Measurements from ENCODE around the gene CLRN2. TPM values are rescaled to one million over a fixed set of nuclear protein-coding genes. Genes with fewer than 3 reads are reported as not detected.

CLRN2 gene
- total and polyA plus RNA-seq, 2 donors (not counting 1 experiment from before 2014, with no cell fraction given): not detected

DNA sequence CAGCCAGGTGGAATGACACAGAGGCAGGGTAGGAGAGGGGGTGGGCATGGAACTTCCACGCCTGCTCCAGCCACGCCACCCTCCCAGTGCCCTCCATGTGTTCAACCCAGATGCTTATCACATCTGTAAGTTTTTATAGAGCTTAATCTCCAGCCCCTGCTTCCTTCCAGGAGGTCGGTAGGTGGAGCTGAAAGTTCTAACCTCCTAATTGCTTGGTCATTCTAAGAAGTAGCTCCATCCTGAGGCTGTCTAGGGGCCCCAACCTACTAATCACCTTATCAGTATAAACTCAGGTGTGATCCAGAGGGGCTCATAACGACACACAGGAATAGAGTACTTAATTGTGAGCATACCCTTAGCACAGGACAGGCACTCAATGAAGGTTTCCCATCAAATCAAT is 21.3 kb upstream of the CLRN2 start:
- TF ChIP-seq, protein P1, sequence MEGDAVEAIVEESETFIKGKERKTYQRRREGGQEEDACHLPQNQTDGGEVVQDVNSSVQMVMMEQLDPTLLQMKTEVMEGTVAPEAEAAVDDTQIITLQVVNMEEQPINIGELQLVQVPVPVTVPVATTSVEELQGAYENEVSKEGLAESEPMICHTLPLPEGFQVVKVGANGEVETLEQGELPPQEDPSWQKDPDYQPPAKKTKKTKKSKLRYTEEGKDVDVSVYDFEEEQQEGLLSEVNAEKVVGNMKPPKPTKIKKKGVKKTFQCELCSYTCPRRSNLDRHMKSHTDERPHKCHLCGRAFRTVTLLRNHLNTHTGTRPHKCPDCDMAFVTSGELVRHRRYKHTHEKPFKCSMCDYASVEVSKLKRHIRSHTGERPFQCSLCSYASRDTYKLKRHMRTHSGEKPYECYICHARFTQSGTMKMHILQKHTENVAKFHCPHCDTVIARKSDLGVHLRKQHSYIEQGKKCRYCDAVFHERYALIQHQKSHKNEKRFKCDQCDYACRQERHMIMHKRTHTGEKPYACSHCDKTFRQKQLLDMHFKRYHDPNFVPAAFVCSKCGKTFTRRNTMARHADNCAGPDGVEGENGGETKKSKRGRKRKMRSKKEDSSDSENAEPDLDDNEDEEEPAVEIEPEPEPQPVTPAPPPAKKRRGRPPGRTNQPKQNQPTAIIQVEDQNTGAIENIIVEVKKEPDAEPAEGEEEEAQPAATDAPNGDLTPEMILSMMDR (conservative IDR thresholded peaks at IDR 0.05 in 1 of 2, IDR thresholded peaks at IDR 0.05 in 1 of 2; ENCODE audit: low read depth in 1 of 2, low read length in 2 of 2): no peak
- no peak for TF ChIP-seq EZH2 (IDR thresholded peaks at IDR 0.05; ENCODE audit: low read length, missing control alignments)
- peaks cover 5% of the 10 kb centered on the region for H3K4me1 ChIP-seq (ENCODE audit: control insufficient read depth, extremely low read depth, insufficient read depth, low read length)
- H3K9me3 ChIP-seq (ENCODE audit: control insufficient read depth, insufficient read depth, low read depth, low read length): no peaks in the 10 kb centered on the region
- no peaks in the 10 kb centered on the region for H4K20me1 ChIP-seq (ENCODE audit: control insufficient read depth, extremely low read depth, insufficient read depth, low read length)
- no peak overlapping the region for H2AFZ ChIP-seq (ENCODE audit: low read length)
- H3K9ac ChIP-seq (ENCODE audit: insufficient read depth, low read length): no peak overlapping the region
- peaks cover 2% of the 10 kb centered on the region for H3K79me2 ChIP-seq (ENCODE audit: control insufficient read depth, insufficient read depth, low read length)
- no peak overlapping the region for H3K4me3 ChIP-seq (replicated peaks in 1 of 4; ENCODE audit: control extremely low read depth in 1 of 4, insufficient read depth in 1 of 4, low read depth in 3 of 4, low read length in 4 of 4)
- H3K27me3 ChIP-seq (ENCODE audit: control insufficient read depth, insufficient read depth, low read length): no peaks in the 10 kb centered on the region
- peaks cover 9% of the 10 kb centered on the region for H3K36me3 ChIP-seq (ENCODE audit: control insufficient read depth, insufficient read depth, low read length)
- H3K27ac ChIP-seq (ENCODE audit: insufficient read depth, low read length): peak overlapping the region; percentile 49
- no peak overlapping the region for H3K4me2 ChIP-seq (ENCODE audit: extremely low read depth, insufficient read depth, low read length)
- DNase-seq (ENCODE audit: low read depth in 2 of 2): no peak

DNA sequence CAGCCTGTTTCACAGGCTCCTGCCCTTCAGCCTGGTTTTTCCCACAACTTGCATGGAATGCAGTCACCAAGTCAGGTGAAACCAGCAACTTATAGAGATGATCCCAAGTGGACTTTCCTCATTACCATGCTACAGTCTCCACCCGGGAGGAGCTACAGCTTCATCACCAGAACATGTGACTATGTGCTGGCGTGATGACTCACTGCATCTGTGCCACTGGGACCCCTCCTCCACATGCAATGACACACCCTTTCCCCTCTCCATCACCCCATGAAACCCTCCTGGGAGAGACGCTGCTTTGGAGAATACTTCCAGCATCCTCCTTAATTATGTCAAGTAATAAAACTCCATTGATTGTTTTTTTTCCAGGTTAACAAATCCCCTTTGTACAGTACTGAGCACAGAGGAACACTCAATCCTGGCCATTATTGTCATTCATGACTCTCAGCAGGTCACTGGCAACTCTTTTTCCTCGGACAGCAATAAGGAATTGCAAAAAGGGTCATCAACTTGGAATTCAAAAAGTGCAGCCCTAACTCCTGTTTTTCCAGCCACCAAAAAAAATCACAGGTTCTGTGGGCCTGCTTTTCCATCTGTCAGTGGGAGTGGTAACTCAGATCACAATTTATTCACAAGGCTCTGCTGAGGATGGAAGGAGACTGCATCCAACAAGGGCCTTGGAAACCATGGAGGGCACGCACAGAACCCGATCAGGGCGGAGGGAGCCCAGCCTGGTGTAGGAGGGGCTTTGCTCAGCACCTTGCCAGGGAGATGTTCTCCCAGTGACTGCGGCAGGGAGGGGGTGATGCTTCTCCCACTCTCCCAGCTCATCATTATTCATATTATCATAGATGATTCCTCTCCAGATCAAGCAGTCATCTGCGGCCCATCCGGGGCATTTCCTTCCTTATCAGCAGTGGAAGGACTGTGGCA is 20.4 kb upstream of the CLRN2 start:
- TF ChIP-seq EZH2 (IDR thresholded peaks at IDR 0.05; ENCODE audit: low read length, missing control alignments): no peak
- TF ChIP-seq, protein P1 (conservative IDR thresholded peaks at IDR 0.05 in 1 of 2, IDR thresholded peaks at IDR 0.05 in 1 of 2; ENCODE audit: low read depth in 1 of 2, low read length in 2 of 2): no peak
- H3K9me3 ChIP-seq (ENCODE audit: control insufficient read depth, insufficient read depth, low read depth, low read length): no peaks in the 10 kb centered on the region
- H3K4me3 ChIP-seq (replicated peaks in 1 of 4; ENCODE audit: control extremely low read depth in 1 of 4, insufficient read depth in 1 of 4, low read depth in 3 of 4, low read length in 4 of 4): no peak overlapping the region
- no peaks in the 10 kb centered on the region for H3K27me3 ChIP-seq (ENCODE audit: control insufficient read depth, insufficient read depth, low read length)
- peaks cover 5% of the 10 kb centered on the region for H3K4me1 ChIP-seq (ENCODE audit: control insufficient read depth, extremely low read depth, insufficient read depth, low read length)
- H4K20me1 ChIP-seq (ENCODE audit: control insufficient read depth, extremely low read depth, insufficient read depth, low read length): no peaks in the 10 kb centered on the region
- peak; percentile 74 to 83 for DNase-seq (ENCODE audit: low read depth in 2 of 2)
- H2AFZ ChIP-seq (ENCODE audit: low read length): no peak overlapping the region
- peaks cover 9% of the 10 kb centered on the region for H3K36me3 ChIP-seq (ENCODE audit: control insufficient read depth, insufficient read depth, low read length)
- H3K79me2 ChIP-seq (ENCODE audit: control insufficient read depth, insufficient read depth, low read length): peaks cover 2% of the 10 kb centered on the region
- H3K4me2 ChIP-seq (ENCODE audit: extremely low read depth, insufficient read depth, low read length): peak overlapping the region; percentile 56
- no peak overlapping the region for H3K9ac ChIP-seq (ENCODE audit: insufficient read depth, low read length)
- H3K27ac ChIP-seq (ENCODE audit: insufficient read depth, low read length): no peak overlapping the region

DNA sequence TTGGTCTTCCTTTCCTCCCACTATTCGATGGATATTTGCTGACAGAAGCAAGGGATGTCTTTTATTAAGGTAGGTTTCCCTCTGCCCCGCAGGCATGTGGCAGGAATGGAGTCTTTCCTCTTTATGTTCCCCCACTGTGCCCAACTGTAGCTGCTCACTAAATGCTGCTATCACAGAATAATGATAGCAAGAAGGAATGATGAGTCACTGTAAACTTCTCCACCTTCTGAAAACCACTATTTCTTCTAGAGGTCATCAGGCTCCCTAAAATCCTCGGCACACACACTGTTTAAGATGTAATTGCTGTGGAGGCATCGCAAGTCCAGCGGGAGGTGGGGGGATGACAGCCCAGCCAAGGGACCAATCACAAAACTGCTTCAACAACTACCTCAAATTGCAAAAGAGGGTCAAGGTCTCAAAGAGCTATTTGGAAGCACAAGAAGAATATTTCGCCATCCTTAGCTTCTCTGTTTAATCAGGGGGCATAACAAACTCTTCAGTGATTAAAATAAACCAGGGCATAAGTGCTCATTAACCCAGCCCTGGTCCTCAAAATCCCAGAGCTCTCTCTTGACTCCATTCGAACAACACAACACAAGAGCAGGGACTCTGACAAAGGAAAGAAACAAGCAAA is 17.0 kb upstream of the CLRN2 start:
- Histone ChIP-seq H3K27me3 (ENCODE audit: control insufficient read depth, insufficient read depth, low read length) (no peaks in the 10 kb centered on the region), H4K20me1 (ENCODE audit: control insufficient read depth, extremely low read depth, insufficient read depth, low read length) (no peaks in the 10 kb centered on the region), H3K36me3 (ENCODE audit: control insufficient read depth, insufficient read depth, low read length) (peaks cover 6% of the 10 kb centered on the region), H2AFZ (ENCODE audit: low read length) (no peak overlapping the region), H3K4me2 (ENCODE audit: extremely low read depth, insufficient read depth, low read length) (no peak overlapping the region), H3K4me3 (replicated peaks in 1 of 4; ENCODE audit: control extremely low read depth in 1 of 4, insufficient read depth in 1 of 4, low read depth in 3 of 4, low read length in 4 of 4) (no peak overlapping the region), H3K9ac (ENCODE audit: insufficient read depth, low read length) (no peak overlapping the region), H3K4me1 (ENCODE audit: control insufficient read depth, extremely low read depth, insufficient read depth, low read length) (peaks cover 5% of the 10 kb centered on the region), H3K79me2 (ENCODE audit: control insufficient read depth, insufficient read depth, low read length) (peaks cover 1% of the 10 kb centered on the region), H3K9me3 (ENCODE audit: control insufficient read depth, insufficient read depth, low read depth, low read length) (no peaks in the 10 kb centered on the region), H3K27ac (ENCODE audit: insufficient read depth, low read length) (no peak overlapping the region)
- peak in 1 of 2 donors; percentile 26 for DNase-seq (ENCODE audit: low read depth in 2 of 2)
- TF ChIP-seq, protein P1 (conservative IDR thresholded peaks at IDR 0.05 in 1 of 2, IDR thresholded peaks at IDR 0.05 in 1 of 2; ENCODE audit: low read depth in 1 of 2, low read length in 2 of 2): no peak
- no peak for TF ChIP-seq EZH2 (IDR thresholded peaks at IDR 0.05; ENCODE audit: low read length, missing control alignments)
